Type B pancreatic cell (in vitro differentiated cells): ENCODE results near the gene PRR12. TPM values are rescaled to one million over a fixed set of nuclear protein-coding genes. Genes with fewer than 3 reads are reported as not detected.

Experiments
- DNase-seq: peaks from one replicate; pipeline ENCODE4 v3.0.0; 2021; ENCODE audit warnings: mixed read lengths; ENCODE audit not compliant: unreplicated experiment; ENCODE audit errors: extremely low spot score
- H3K27ac Mint-ChIP-seq: 2 replicates; pipeline ENCODE4 v1.8.0; 2021; ENCODE audit warnings: mild to moderate bottlenecking, mixed read lengths
- H3K27me3 Mint-ChIP-seq: 2 replicates; pipeline ENCODE4 v1.8.0; 2021; ENCODE audit warnings: mixed read lengths
- H3K36me3 Mint-ChIP-seq: 2 replicates; pipeline ENCODE4 v1.8.0; 2021; ENCODE audit warnings: mixed read lengths
- H3K4me1 Mint-ChIP-seq: one replicate; pipeline ENCODE4 v1.8.0; 2021; ENCODE audit warnings: mixed read lengths; ENCODE audit not compliant: unreplicated experiment
- H3K4me3 Mint-ChIP-seq: 2 replicates; pipeline ENCODE4 v1.8.0; 2021; ENCODE audit warnings: mild to moderate bottlenecking, mixed read lengths
- H3K9me3 Mint-ChIP-seq: 2 replicates; pipeline ENCODE4 v1.8.0; 2021; ENCODE audit warnings: mixed read lengths
- CTCF ChIP-seq: fragments of 200-600 bp; sonication (generic); conservative IDR thresholded peaks from 2 replicates; pipeline ENCODE4 v1.5.0; 2021; ENCODE audit warnings: antibody characterized with exemption, mild to moderate bottlenecking
- total RNA-seq: library from RNA; stranded (reverse); gene quantifications from 2 replicates; pipeline ENCODE4 v1.2.1, GENCODE V29; 2021; ENCODE audit warnings: low replicate concordance

The PRR12 gene
- total RNA-seq, 1 donor from 2014 or later: 40.0 TPM

GRCh38 chr19:49583239-49583638 lies 7.7 kb upstream of the PRR12 start:
- no peaks in the 10 kb centered on the region for H3K9me3 Mint-ChIP-seq
- H3K4me3 Mint-ChIP-seq: no peak overlapping the region
- H3K36me3 Mint-ChIP-seq: no peaks in the 10 kb centered on the region
- peaks cover 18% of the 10 kb centered on the region for H3K4me1 Mint-ChIP-seq
- H3K27me3 Mint-ChIP-seq: no peaks in the 10 kb centered on the region
- H3K27ac Mint-ChIP-seq: no peak overlapping the region
- TF ChIP-seq CTCF: no peak
- DNase-seq: no peak

GRCh38 chr19:49585023-49585422 lies 6.0 kb upstream of the PRR12 start:
- no peaks in the 10 kb centered on the region for H3K27me3 Mint-ChIP-seq
- H3K36me3 Mint-ChIP-seq: no peaks in the 10 kb centered on the region
- H3K27ac Mint-ChIP-seq: peak overlapping the region; percentile 46
- TF ChIP-seq CTCF: no peak
- H3K4me1 Mint-ChIP-seq: peaks cover 6% of the 10 kb centered on the region
- DNase-seq: peak; percentile 69
- H3K4me3 Mint-ChIP-seq: no peak overlapping the region
- H3K9me3 Mint-ChIP-seq: no peaks in the 10 kb centered on the region

GRCh38 chr19:49587227-49587626 lies 3.8 kb upstream of the PRR12 start:
- H3K4me1 Mint-ChIP-seq: no peaks in the 10 kb centered on the region
- H3K27me3 Mint-ChIP-seq: no peaks in the 10 kb centered on the region
- H3K27ac Mint-ChIP-seq: no peak overlapping the region
- DNase-seq: no peak
- no peak for TF ChIP-seq CTCF
- H3K9me3 Mint-ChIP-seq: no peaks in the 10 kb centered on the region
- no peaks in the 10 kb centered on the region for H3K36me3 Mint-ChIP-seq
- no peak overlapping the region for H3K4me3 Mint-ChIP-seq

- Mint-ChIP-seq H3K27me3 (no peaks in the 10 kb centered on the region), H3K9me3 (no peaks in the 10 kb centered on the region), H3K27ac (peak overlapping the region; percentile 1), H3K36me3 (peaks cover 3% of the 10 kb centered on the region), H3K4me1 (peaks cover 3% of the 10 kb centered on the region), H3K4me3 (peak overlapping the region; percentile 29)
- no peak for DNase-seq
- no peak for TF ChIP-seq CTCF
Observed at GRCh38 chr19:49588365-49589122, 2.4 kb upstream of the PRR12 start.

GRCh38 chr19:49589502-49589905 lies 1.5 kb upstream of the PRR12 start:
- no peak for DNase-seq
- peak overlapping the region; percentile 98 for H3K27ac Mint-ChIP-seq
- no peak for TF ChIP-seq CTCF
- H3K4me3 Mint-ChIP-seq: peak overlapping the region; percentile 29
- H3K27me3 Mint-ChIP-seq: no peaks in the 10 kb centered on the region
- H3K4me1 Mint-ChIP-seq: peaks cover 7% of the 10 kb centered on the region
- H3K36me3 Mint-ChIP-seq: peaks cover 9% of the 10 kb centered on the region
- H3K9me3 Mint-ChIP-seq: no peaks in the 10 kb centered on the region
